GM23338 (cell line): ENCODE data around the gene H1-8. TPM values are rescaled to one million over a fixed set of nuclear protein-coding genes. Genes with fewer than 3 reads are reported as not detected.

Source experiments
- ATAC-seq: fragments of 200-7000 bp; cut with Tn5 transposase; 3 replicates; pipeline ENCODE4 v1.9.1; 2020
- DNase-seq: peaks from one replicate; pipeline ENCODE4 v3.0.0-alpha.2; 2015; ENCODE audit warnings: low spot score
- H2AFZ ChIP-seq: fragments of 200-600 bp; sonication (generic); 2 replicates; pipeline ENCODE4 v1.8.0; 2016; ENCODE audit warnings: antibody characterized with exemption, mild to moderate bottlenecking, moderate library complexity
- H3F3A ChIP-seq: fragments of 200-600 bp; sonication (generic); replicated peaks from 2 replicates; pipeline ENCODE4 v1.8.0; 2017; ENCODE audit warnings: antibody characterized with exemption, mixed run types, low read depth
- H3K27ac ChIP-seq: fragments of 200-600 bp; sonication (generic); 2 replicates; pipeline ENCODE4 v1.6.1; 2016; ENCODE audit warnings: low read depth
- H3K27me3 ChIP-seq: fragments of 200-600 bp; sonication (generic); 2 replicates; pipeline ENCODE4 v1.8.0; 2016; ENCODE audit warnings: mild to moderate bottlenecking, mixed run types, moderate library complexity; ENCODE audit not compliant: insufficient read depth
- H3K36me3 ChIP-seq: fragments of 200-600 bp; sonication (generic); 2 replicates; pipeline ENCODE4 v1.8.0; 2016; ENCODE audit warnings: mild to moderate bottlenecking; ENCODE audit not compliant: insufficient read depth
- H3K4me1 ChIP-seq: fragments of 200-600 bp; sonication (generic); 2 replicates; pipeline ENCODE4 v1.8.0; 2016; ENCODE audit warnings: mild to moderate bottlenecking, moderate library complexity; ENCODE audit not compliant: insufficient read depth
- H3K4me2 ChIP-seq: fragments of 200-600 bp; sonication (generic); 2 replicates; pipeline ENCODE4 v1.7.1; 2017; ENCODE audit warnings: mixed run types
- H3K4me3 ChIP-seq: fragments of 200-600 bp; sonication (generic); 2 replicates; pipeline ENCODE4 v1.6.1; 2016; ENCODE audit warnings: mixed run types
- H3K79me2 ChIP-seq: fragments of 200-600 bp; sonication (generic); replicated peaks from 2 replicates; pipeline ENCODE4 v1.8.0; 2017; ENCODE audit warnings: mild to moderate bottlenecking; ENCODE audit not compliant: insufficient read depth
- H3K9me2 ChIP-seq: fragments of 200-600 bp; sonication (generic); 2 replicates; pipeline ENCODE4 v1.8.0; 2017; ENCODE audit not compliant: insufficient read depth
- H4K20me1 ChIP-seq: fragments of 200-600 bp; sonication (generic); replicated peaks from 2 replicates; pipeline ENCODE4 v1.8.0; 2017; ENCODE audit warnings: mild to moderate bottlenecking; ENCODE audit not compliant: insufficient read depth
- H3K27ac Mint-ChIP-seq: 2 replicates; pipeline ENCODE4 v1.8.0; 2020; ENCODE audit warnings: inconsistent platforms, mild to moderate bottlenecking, moderate library complexity, mixed read lengths
- H3K27me3 Mint-ChIP-seq: 3 replicates; pipeline ENCODE4 v1.8.0; 2022; ENCODE audit warnings: low read depth, mild to moderate bottlenecking, moderate library complexity, mixed read lengths, inconsistent platforms; ENCODE audit not compliant: insufficient read depth, poor library complexity
- H3K36me3 Mint-ChIP-seq: 3 replicates; pipeline ENCODE4 v1.8.0; 2021; ENCODE audit warnings: low read depth, mild to moderate bottlenecking, inconsistent platforms, moderate library complexity, mixed read lengths
- H3K4me1 Mint-ChIP-seq: 3 replicates; pipeline ENCODE4 v1.8.0; 2020; ENCODE audit warnings: mild to moderate bottlenecking, inconsistent platforms, mixed read lengths
- H3K4me3 Mint-ChIP-seq: 3 replicates; pipeline ENCODE4 v1.8.0; 2021; ENCODE audit warnings: moderate library complexity, mild to moderate bottlenecking, inconsistent platforms, mixed read lengths
- H3K9me3 Mint-ChIP-seq: 3 replicates; pipeline ENCODE4 v1.8.0; 2020; ENCODE audit warnings: moderate library complexity, mild to moderate bottlenecking, inconsistent platforms, mixed read lengths
- CREB1 ChIP-seq: fragments of 250-450 bp; sonication (Bioruptor Pico); IDR thresholded peaks from 2 replicates; pipeline ENCODE4 v1.5.0; 2020; ENCODE audit warnings: low read depth, mild to moderate bottlenecking, moderate library complexity
- EZH2 ChIP-seq: fragments of 200-600 bp; sonication (generic); IDR thresholded peaks from one replicate; pipeline ENCODE4 v1.8.0; 2017; ENCODE audit warnings: antibody characterized with exemption, mild to moderate bottlenecking, low read depth; ENCODE audit not compliant: unreplicated experiment
- EZH2phosphoT487 ChIP-seq: fragments of 200-600 bp; sonication (generic); IDR thresholded peaks from one replicate; pipeline ENCODE4 v1.8.1; 2018; ENCODE audit warnings: antibody characterized with exemption; ENCODE audit not compliant: unreplicated experiment
- JUNB ChIP-seq: IDR thresholded peaks from one replicate; pipeline ENCODE4 v1.6.1; 2016; ENCODE audit warnings: antibody characterized with exemption; ENCODE audit not compliant: unreplicated experiment
- NANOG ChIP-seq: IDR thresholded peaks from 2 replicates; pipeline ENCODE4 v1.6.1; 2016; ENCODE audit warnings: antibody characterized with exemption, borderline replicate concordance
- POLR2AphosphoS5 ChIP-seq: IDR thresholded peaks from 2 replicates; pipeline ENCODE4 v1.6.1; 2016; ENCODE audit warnings: antibody characterized with exemption, low read depth
- STAT1 ChIP-seq: IDR thresholded peaks from one replicate; pipeline ENCODE4 v1.6.1; 2016; ENCODE audit warnings: antibody characterized with exemption; ENCODE audit not compliant: unreplicated experiment
- ZNF114 ChIP-seq: fragments of 250-450 bp; sonication (Bioruptor Pico); IDR thresholded peaks from 2 replicates; pipeline ENCODE4 v1.5.0; 2020; ENCODE audit warnings: mild to moderate bottlenecking, moderate library complexity
- ZNF331 ChIP-seq: fragments of 250-450 bp; sonication (Bioruptor Pico); IDR thresholded peaks from 2 replicates; pipeline ENCODE4 v1.5.0; 2020; ENCODE audit warnings: low read depth, mild to moderate bottlenecking, moderate library complexity
- polyA plus RNA-seq: library from polyadenylated mRNA; unstranded; fragments of >200 nt; fragmentation: Nextera tagmentation; extraction: Ambion mirVana; gene quantifications from 2 replicates; pipeline ENCODE4 v1.2.1, GENCODE V29; 2016
- total RNA-seq: library from RNA; depleted of rRNA; stranded (reverse); fragments of >200 nt; shearing (Covaris generic); gene quantifications from 2 replicates; pipeline ENCODE4 v1.2.3, GENCODE V29; 2014
- TF ChIP-seq, protein P1 (sequence below): fragments of 250-450 bp; sonication (Bioruptor Pico); IDR thresholded peaks from 2 replicates; pipeline ENCODE4 v1.5.0; 2020; ENCODE audit warnings: mild to moderate bottlenecking, moderate library complexity
- TF ChIP-seq, protein P2 (sequence below), 2 experiments: fragments of 200-600 bp in 1 of 2; sonication (generic) in 1 of 2; conservative IDR thresholded peaks; 2 replicates each; pipeline versions ENCODE4 v1.5.1 to v1.6.1; 2016 to 2017; ENCODE audit warnings: antibody characterized with exemption in 2 of 2, low read depth in 2 of 2, mild to moderate bottlenecking in 2 of 2, moderate library complexity in 1 of 2
- TF ChIP-seq, protein P3 (sequence below): IDR thresholded peaks from 2 replicates; pipeline ENCODE4 v1.6.1; 2016; ENCODE audit warnings: antibody characterized with exemption
- TF ChIP-seq, protein P4 (sequence below): IDR thresholded peaks from one replicate; pipeline ENCODE4 v1.6.1; 2018; ENCODE audit warnings: antibody characterized with exemption; ENCODE audit not compliant: unreplicated experiment

Gene H1-8
- total and polyA plus RNA-seq, 2 experiments from 2014 or later = not detected

DNA sequence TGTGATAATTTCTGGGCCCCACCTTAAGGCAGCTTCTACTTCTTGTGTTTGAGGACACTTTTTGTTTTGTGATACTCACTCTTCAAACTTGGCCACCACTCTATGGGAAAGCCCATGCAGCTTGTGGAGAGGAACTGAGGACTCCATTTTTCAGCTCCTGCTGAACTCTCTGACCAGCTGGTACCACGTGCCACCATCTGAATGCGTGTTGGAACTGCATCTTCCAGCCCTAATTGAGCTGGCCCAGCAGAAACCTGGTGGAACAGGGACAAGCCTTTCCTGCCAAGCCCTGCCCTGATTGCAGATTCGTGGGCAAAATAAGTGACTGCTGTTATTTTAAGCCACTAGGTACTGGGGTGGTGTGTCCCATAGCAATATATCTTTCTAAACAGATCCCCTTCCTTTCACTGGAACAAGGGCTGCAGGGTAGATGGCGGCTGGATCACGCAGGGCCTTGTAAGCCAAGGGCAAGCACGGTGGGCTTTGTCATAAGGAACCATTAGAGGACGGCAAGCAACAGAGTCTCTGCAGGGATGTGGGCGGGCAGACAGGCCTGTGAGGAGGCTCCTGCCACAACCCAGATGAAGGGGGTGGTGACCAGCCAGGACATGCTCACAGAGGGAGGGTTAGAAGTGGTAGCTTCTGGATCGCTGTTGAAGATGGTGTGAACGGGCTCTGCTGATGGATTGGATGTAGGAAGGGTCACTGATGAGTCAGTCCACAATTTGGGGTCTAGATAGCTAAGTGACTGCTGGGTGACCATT lies 9.5 kb downstream of the H1-8 start:
- no peak overlapping the region for H3K4me3 ChIP-seq
- no peaks in the 10 kb centered on the region for H4K20me1 ChIP-seq
- H3F3A ChIP-seq = no peaks in the 10 kb centered on the region
- TF ChIP-seq, protein P1, sequence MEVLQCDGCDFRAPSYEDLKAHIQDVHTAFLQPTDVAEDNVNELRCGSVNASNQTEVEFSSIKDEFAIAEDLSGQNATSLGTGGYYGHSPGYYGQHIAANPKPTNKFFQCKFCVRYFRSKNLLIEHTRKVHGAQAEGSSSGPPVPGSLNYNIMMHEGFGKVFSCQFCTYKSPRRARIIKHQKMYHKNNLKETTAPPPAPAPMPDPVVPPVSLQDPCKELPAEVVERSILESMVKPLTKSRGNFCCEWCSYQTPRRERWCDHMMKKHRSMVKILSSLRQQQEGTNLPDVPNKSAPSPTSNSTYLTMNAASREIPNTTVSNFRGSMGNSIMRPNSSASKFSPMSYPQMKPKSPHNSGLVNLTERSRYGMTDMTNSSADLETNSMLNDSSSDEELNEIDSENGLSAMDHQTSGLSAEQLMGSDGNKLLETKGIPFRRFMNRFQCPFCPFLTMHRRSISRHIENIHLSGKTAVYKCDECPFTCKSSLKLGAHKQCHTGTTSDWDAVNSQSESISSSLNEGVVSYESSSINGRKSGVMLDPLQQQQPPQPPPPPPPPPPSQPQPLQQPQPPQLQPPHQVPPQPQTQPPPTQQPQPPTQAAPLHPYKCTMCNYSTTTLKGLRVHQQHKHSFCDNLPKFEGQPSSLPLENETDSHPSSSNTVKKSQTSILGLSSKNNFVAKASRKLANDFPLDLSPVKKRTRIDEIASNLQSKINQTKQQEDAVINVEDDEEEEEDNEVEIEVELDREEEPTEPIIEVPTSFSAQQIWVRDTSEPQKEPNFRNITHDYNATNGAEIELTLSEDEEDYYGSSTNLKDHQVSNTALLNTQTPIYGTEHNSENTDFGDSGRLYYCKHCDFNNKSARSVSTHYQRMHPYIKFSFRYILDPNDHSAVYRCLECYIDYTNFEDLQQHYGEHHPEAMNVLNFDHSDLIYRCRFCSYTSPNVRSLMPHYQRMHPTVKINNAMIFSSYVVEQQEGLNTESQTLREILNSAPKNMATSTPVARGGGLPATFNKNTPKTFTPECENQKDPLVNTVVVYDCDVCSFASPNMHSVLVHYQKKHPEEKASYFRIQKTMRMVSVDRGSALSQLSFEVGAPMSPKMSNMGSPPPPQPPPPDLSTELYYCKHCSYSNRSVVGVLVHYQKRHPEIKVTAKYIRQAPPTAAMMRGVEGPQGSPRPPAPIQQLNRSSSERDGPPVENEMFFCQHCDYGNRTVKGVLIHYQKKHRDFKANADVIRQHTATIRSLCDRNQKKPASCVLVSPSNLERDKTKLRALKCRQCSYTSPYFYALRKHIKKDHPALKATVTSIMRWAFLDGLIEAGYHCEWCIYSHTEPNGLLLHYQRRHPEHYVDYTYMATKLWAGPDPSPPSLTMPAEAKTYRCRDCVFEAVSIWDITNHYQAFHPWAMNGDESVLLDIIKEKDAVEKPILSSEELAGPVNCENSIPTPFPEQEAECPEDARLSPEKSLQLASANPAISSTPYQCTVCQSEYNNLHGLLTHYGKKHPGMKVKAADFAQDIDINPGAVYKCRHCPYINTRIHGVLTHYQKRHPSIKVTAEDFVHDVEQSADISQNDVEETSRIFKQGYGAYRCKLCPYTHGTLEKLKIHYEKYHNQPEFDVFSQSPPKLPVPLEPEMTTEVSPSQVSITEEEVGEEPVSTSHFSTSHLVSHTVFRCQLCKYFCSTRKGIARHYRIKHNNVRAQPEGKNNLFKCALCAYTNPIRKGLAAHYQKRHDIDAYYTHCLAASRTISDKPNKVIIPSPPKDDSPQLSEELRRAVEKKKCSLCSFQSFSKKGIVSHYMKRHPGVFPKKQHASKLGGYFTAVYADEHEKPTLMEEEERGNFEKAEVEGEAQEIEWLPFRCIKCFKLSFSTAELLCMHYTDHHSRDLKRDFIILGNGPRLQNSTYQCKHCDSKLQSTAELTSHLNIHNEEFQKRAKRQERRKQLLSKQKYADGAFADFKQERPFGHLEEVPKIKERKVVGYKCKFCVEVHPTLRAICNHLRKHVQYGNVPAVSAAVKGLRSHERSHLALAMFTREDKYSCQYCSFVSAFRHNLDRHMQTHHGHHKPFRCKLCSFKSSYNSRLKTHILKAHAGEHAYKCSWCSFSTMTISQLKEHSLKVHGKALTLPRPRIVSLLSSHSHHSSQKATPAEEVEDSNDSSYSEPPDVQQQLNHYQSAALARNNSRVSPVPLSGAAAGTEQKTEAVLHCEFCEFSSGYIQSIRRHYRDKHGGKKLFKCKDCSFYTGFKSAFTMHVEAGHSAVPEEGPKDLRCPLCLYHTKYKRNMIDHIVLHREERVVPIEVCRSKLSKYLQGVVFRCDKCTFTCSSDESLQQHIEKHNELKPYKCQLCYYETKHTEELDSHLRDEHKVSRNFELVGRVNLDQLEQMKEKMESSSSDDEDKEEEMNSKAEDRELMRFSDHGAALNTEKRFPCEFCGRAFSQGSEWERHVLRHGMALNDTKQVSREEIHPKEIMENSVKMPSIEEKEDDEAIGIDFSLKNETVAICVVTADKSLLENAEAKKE = no peak
- no peak for TF ChIP-seq EZH2
- TF ChIP-seq, protein P2, sequence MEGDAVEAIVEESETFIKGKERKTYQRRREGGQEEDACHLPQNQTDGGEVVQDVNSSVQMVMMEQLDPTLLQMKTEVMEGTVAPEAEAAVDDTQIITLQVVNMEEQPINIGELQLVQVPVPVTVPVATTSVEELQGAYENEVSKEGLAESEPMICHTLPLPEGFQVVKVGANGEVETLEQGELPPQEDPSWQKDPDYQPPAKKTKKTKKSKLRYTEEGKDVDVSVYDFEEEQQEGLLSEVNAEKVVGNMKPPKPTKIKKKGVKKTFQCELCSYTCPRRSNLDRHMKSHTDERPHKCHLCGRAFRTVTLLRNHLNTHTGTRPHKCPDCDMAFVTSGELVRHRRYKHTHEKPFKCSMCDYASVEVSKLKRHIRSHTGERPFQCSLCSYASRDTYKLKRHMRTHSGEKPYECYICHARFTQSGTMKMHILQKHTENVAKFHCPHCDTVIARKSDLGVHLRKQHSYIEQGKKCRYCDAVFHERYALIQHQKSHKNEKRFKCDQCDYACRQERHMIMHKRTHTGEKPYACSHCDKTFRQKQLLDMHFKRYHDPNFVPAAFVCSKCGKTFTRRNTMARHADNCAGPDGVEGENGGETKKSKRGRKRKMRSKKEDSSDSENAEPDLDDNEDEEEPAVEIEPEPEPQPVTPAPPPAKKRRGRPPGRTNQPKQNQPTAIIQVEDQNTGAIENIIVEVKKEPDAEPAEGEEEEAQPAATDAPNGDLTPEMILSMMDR (conservative IDR thresholded peaks at IDR 0.05; ENCODE audit: low read depth in 2 of 2) = no peak
- TF ChIP-seq ZNF331 (CRISPR knock-in tag) = no peak
- TF ChIP-seq, protein P3, sequence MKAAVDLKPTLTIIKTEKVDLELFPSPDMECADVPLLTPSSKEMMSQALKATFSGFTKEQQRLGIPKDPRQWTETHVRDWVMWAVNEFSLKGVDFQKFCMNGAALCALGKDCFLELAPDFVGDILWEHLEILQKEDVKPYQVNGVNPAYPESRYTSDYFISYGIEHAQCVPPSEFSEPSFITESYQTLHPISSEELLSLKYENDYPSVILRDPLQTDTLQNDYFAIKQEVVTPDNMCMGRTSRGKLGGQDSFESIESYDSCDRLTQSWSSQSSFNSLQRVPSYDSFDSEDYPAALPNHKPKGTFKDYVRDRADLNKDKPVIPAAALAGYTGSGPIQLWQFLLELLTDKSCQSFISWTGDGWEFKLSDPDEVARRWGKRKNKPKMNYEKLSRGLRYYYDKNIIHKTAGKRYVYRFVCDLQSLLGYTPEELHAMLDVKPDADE = no peak
- TF ChIP-seq STAT1 = no peak
- no peak for TF ChIP-seq EZH2phosphoT487
- no peak for TF ChIP-seq NANOG
- TF ChIP-seq CREB1 (CRISPR knock-in tag) = no peak
- TF ChIP-seq, protein P4, sequence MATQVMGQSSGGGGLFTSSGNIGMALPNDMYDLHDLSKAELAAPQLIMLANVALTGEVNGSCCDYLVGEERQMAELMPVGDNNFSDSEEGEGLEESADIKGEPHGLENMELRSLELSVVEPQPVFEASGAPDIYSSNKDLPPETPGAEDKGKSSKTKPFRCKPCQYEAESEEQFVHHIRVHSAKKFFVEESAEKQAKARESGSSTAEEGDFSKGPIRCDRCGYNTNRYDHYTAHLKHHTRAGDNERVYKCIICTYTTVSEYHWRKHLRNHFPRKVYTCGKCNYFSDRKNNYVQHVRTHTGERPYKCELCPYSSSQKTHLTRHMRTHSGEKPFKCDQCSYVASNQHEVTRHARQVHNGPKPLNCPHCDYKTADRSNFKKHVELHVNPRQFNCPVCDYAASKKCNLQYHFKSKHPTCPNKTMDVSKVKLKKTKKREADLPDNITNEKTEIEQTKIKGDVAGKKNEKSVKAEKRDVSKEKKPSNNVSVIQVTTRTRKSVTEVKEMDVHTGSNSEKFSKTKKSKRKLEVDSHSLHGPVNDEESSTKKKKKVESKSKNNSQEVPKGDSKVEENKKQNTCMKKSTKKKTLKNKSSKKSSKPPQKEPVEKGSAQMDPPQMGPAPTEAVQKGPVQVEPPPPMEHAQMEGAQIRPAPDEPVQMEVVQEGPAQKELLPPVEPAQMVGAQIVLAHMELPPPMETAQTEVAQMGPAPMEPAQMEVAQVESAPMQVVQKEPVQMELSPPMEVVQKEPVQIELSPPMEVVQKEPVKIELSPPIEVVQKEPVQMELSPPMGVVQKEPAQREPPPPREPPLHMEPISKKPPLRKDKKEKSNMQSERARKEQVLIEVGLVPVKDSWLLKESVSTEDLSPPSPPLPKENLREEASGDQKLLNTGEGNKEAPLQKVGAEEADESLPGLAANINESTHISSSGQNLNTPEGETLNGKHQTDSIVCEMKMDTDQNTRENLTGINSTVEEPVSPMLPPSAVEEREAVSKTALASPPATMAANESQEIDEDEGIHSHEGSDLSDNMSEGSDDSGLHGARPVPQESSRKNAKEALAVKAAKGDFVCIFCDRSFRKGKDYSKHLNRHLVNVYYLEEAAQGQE = no peak
- TF ChIP-seq ZNF114 (CRISPR knock-in tag) = no peak
- no peak for TF ChIP-seq JUNB
- no peak for TF ChIP-seq POLR2AphosphoS5
- no peak overlapping the region for H3K27ac Mint-ChIP-seq
- H3K9me3 Mint-ChIP-seq = no peaks in the 10 kb centered on the region
- no peak overlapping the region for H3K4me2 ChIP-seq
- DNase-seq (no peak), ATAC-seq (no peak)
- peaks cover 4% of the 10 kb centered on the region; the same call in 1 of the 2 replicates for H3K4me1 ChIP-seq
- H3K36me3 Mint-ChIP-seq = no peaks in the 10 kb centered on the region
- H2AFZ ChIP-seq = no peak overlapping the region
- peaks cover 18% of the 10 kb centered on the region for H3K27me3 Mint-ChIP-seq
- H3K79me2 ChIP-seq = no peaks in the 10 kb centered on the region
- no peak overlapping the region for H3K27ac ChIP-seq
- H3K4me3 Mint-ChIP-seq = no peak overlapping the region; the same call in 2 of the 3 replicates
- peaks cover 31% of the 10 kb centered on the region for H3K4me1 Mint-ChIP-seq
- no peaks in the 10 kb centered on the region for H3K27me3 ChIP-seq
- H3K36me3 ChIP-seq = no peaks in the 10 kb centered on the region
- no peaks in the 10 kb centered on the region for H3K9me2 ChIP-seq
